Left ventricle myocardium superior (tissue), 1 donor: ENCODE results near the gene BAIAP2. TPM values are rescaled to one million over a fixed set of nuclear protein-coding genes. Genes with fewer than 3 reads are reported as not detected.

Experiments
- ATAC-seq: fragments of 200-7000 bp; cut with Tn5 transposase; one replicate; pipeline ENCODE4 v1.9.1; 2020; ENCODE audit warnings: mild to moderate bottlenecking, moderate library complexity
- DNase-seq: peaks from one replicate; pipeline ENCODE4 v3.0.0-alpha.2; 2020
- intact Hi-C: fragments of 100-400 bp; cut with micrococcal nuclease; formaldehyde crosslinking; loops from one replicate; pipeline ENCODE4 v1.11.0; 2022
- total RNA-seq: library from RNA; stranded (reverse); fragmentation: NEBNext Ultra II Directional; extraction: Animal tissue kit (Norgen Biotek cat#: 25700); gene quantifications from one replicate; pipeline ENCODE4 v1.2.1, GENCODE V29; 2021
- donor health status: DM: no; HTN: yes; CAD: no; lungs with severe emphysema.

BAIAP2 gene
- total RNA-seq, 1 donor from 2014 or later, result 32.7 TPM

DNA sequence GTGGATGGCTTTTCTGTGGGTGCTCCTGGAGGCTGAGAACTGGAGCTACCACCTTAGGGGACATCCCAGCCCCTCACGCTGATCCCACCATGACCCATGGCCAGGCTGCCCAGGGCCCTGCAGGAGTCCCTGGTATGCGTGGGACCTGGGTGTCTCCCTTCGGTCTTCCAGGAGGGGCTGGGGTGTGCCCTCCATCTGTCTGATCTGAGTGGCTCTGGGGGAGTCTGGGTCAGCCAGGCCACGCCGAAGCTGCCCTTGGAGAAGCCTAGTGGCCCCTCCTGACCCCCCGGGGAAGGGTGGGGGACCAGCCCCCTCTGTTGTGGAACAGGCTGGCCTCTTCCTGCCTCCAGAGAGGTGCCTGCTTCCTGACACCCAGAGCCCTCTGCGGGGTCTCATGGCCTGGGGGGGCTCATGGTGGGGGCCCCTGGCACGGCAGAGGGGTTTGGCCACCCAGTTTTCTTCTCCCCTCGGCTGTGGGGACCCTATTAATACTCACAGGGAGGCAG is 10.7 kb downstream of the BAIAP2 start:
- ATAC-seq (no peak), DNase-seq (no peak)
- intact Hi-C loops, result no loop called here

DNA sequence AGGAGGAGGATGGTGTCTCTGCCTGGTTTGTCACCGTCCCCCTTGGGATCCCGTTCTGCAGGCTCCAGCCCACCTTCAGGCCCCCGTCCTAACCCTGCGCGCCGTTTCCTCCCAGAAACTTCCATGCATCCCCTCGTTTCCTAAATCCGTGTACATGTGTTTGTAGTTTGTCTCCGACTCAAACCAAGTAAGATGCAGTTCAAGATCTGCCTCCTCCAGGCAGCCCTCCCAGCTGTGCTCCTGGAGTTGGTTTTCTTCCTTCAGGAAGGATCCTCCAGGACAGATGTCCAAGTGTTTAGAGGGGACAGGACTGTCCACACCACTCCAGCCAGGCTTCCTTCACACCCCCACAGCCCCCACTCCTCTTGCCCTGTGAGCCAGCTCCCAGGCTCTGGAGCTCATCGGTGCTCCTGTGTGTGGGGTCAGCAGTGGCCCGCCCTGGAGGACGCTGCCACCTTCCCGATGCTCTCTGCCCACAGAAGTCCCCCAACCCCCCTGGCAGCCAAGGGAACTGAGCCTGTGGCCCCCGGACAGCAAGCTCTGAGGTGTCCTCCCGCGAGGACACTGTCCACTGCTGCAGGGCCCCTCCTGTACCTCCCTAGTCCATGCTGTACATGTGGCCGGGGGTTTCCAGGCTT is 11.3 kb downstream of the BAIAP2 start:
- no peak for ATAC-seq
- intact Hi-C loops, result no loop called here
- no peak for DNase-seq

GRCh38 chr17:81046770-81047359 is 11.9 kb downstream of the BAIAP2 start:
- ATAC-seq (no peak), DNase-seq (no peak)
- intact Hi-C loops, result no loop called here

DNA sequence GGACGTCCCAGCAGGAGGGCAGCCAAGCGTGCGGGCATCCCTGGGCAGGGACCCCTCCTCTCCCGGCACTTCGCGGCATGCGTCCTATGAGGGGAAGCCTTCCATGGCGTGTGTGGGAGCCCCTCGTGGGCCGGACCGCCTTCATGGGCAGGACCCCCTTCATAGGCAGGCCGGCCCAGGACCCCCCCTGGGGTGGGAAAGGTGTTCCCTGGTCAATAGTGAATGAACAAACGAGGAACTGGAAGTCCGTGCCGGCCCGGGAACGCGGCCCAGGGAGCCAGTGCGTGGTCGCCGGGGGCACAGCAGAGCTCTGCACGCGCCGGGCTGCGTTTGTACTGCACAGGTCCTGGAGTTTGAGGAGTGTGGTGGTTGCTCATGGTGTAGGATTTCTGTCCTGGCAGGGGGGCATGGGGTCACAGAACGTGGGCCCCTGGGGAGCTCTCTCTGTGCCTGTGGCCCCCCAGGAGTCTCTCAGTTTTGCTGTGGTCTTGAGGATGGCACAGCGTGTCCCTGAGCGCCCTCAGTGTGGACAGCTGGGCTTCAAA is 13.9 kb downstream of the BAIAP2 start:
- ATAC-seq, result no peak
- intact Hi-C loops, result no loop called here
- no peak for DNase-seq

DNA sequence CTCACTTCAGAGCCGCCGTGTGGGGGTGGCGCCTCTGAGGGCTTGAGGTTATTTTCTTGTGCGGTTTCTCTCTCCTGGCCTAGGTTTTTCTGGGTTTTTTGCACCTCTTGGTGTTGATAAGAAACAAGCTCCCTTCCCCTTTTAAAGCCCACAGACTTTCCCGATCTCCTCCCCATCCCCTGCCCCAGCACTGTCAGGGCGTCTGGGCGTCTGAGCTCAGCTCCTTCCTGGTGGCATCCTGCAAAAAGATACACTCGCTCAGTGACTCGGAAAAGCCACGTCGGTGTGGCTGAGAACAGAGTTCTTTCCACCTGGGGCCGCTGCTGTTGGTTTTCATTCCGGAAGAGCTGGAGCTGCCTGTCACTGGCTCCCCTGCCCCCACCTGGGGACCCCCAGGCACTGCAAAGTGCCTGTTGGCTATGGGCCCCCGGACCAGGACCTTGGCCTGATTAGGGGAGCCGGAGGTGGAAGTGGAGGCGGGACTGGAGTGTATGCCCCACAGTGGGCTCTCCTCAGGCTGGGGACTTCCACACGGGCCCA is 14.5 kb downstream of the BAIAP2 start:
- no peak for DNase-seq
- intact Hi-C loops, result no loop called here
- ATAC-seq, result no peak

DNA sequence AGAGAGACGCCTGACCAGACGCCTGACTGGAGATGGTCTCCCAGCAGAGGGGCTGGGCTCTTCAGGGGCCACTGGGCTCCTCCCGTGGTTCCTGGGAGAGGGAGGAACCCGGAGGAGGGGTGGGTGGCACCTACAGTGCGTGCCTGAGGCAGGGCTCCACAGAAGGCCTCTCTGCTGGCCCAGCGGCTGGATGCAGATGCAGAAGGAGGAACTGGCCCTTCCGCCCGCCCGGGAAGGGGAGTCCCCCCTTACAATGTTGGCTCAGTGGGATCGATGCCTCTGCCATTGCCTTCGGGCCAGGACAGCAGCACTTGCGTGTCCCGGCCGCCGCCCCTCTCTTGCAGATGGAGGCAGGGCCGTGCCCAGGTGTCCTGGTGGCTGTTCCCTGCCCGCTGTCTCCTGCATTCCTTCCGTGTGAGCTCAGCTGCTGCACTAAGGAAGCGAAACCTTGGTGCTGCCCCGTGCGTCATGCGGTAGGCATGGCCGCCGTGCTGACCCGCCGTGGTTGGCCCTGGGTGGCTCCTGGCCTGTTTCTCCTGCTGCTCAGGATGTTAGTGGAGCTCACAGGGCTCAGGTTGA is 15.1 kb downstream of the BAIAP2 start:
- DNase-seq (peak; percentile 63), ATAC-seq (peak; percentile 45)
- intact Hi-C loops, result no loop called here

DNA sequence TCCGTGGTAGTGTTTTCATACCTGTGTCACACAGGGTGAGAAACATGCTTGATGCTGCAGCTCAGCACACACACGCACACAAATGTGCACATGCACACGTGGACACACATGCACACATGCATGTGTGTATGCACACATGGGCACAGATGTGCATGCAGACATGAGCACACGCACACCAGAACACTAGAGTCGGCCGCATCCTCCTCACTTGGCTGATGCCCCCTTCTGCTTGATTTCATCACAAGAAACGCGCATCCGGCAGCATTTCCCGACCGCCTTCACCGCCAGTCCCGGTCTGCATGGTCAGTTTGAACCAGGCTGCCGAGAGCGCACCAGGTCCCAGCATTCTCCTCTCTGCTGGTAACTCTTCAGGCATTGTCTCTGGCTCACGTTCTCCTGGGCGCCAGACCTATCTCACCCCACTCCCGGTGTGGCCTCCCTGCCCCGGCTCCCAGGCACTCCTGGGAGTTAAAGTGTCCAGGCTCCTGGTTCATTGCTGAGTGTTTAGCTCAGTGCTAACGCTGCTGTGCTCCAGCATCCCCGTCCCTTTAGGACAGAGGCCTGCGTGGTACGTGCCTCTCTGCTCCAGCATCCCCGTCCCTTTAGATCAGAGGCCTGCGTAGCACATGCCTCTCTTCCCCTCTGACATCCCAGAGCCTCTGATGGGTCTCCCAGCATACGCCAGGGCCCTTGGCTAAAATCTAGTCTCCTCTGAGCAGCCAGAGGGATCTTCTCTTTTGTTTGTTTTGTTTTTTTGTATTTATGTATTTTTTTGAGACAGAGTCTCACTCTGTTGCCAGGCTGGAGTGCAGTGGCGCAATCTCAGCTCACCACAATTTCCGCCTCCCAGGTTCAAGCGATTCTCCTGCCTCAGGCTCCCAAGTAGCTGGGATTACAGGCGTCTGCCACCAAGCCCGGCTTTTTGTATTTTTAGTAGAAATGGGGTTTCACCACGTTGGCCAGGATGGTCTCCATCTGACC is 16.0 kb downstream of the BAIAP2 start:
- no peak for DNase-seq
- intact Hi-C loops, result no loop called here
- ATAC-seq, result no peak

DNA sequence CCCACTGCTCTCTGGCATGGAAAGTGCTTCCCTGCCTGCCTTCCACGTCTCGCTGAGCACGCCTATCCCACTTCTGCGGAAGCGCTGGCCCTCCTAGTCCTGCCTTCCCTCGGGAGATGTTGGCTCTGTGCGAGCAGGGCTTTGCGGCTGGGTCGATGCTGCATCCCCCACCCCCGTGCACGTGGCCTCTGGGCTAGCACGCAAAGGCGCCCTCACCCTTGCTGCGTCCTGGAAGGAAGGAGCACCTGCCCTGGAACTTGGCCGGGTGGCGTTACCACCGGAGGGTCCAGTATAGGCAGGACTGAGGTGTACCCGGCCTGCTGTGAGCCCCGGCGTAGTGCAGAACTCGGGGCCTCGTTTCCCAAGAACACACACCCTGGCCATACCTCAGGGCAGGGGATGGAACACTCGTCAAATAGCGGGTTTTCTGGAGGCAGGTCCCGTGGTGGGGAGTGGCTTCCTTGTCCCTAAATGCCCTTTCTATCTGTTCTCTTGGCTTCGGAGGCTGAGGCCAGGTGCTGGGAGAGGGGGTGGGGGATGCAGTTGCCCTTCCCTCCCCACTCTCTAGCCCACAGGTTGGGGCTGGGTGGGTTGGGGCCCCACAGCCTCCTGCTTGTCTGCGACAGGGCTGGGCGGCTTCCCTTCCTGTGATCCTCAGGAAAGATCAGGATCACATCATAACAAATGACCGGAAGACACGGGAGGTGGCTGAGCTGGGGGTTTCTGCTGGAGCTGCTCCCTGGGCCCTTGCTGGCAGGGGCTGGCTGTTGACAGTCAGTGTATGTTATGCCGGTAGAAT is 17.4 kb downstream of the BAIAP2 start:
- DNase-seq (no peak), ATAC-seq (peak; percentile 6)
- intact Hi-C loops, result no loop called here

DNA sequence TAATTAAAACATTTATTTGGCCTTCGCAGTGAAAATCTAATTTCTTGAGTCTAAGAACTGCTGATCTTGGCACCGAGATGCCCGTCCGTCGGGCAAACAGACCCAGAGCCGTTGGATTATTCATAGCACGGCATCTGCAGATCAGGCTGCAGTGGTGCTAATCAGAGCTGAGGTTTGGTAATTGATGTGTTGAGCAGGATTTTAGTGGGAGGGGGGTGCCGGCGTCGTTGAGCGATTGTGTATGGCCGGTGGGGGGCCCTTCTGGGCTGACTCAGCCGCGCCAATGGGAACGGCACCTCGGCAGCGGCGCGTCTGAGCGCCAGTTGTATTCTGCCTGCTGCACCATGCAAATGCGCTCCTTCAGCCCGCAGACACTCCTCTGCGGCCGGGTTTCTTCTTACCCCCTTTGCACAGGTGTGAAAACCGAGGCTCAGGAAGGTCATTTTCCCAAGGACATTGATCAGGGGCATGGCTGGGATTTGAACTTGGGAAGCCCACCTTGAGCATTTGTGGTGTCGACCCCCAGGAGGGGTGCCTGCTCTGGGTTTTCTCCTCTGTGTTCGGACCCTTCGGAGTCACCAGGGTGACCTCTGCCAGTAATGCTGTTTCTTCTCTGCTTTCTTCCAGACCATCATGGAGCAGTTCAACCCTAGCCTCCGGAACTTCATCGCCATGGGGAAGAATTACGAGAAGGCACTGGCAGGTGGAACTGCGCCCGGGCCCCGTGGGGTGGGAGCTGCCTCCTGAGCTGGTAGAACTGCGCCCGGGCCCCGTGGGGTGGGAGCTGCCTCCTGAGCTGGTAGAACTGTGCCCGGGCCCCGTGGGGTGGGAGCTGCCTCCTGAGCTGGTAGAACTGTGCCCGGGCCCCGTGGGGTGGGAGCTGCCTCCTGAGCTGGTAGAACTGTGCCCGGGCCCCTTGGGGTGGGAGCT is 18.4 kb downstream of the BAIAP2 start:
- ATAC-seq (no peak), DNase-seq (no peak)
- intact Hi-C loops, result no loop called here

- intact Hi-C loops, result no loop called here
- ATAC-seq (no peak), DNase-seq (no peak)
Observed at GRCh38 chr17:81054308-81054707, 19.4 kb downstream of the BAIAP2 start.

GRCh38 chr17:81054881-81055370 is 20.0 kb downstream of the BAIAP2 start:
- intact Hi-C loops, result no loop called here
- ATAC-seq, result no peak
- DNase-seq, result no peak

DNA sequence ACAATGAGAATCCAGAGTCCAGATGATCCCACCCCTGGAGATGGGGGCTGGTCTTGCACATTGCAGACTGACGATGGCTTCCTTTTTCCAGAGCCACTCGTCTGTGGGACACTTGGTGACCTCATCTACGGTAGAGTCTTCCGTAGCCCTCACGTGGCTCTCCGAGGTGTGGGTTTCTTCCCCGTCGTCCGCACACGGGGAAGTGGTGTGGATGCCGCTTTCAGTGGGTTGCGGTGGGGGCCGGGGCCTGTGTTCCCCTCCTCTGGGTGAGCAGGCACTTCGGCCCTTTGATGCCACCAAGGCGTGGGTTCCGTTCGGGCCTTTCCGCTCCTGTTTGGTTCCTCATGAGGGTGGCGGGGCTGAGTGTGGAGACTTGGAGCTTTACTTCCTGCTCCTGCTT is 21.4 kb downstream of the BAIAP2 start:
- ATAC-seq (no peak), DNase-seq (no peak)
- intact Hi-C loops, result no loop called here

DNA sequence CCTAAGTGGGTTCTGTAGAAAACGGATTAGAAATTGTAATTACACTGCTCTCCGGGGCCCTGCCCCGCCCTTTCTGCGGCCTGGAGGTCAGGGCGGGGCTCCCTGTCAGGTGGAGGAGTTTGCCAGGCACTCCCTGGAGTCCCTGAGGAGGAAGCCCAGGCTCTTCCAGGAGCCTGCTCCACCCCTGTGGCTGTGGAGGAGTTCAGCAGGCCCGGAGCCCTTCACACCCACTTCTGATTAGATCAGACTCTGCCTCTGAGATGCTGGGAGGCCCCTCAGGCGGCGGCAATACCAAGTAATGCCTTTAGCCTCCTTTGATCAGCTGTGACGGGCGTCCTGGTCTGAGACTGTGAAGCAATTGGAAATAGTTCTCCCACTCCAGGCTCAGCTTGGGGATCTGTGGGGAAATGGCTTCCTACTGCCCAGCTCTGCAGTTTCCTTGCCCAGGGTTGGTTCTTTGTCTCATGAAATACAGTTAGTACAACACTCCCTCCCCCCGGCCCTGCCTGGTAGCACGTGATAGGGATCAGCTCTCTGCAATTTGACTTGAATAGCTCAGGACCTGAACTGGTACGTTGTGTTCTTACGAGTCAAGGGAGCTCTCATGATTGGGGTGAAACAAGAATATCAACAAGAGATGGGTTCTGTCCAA is 22.3 kb downstream of the BAIAP2 start:
- intact Hi-C loops, result no loop called here
- ATAC-seq, result peak; percentile 92
- DNase-seq, result peak; percentile 75

DNA sequence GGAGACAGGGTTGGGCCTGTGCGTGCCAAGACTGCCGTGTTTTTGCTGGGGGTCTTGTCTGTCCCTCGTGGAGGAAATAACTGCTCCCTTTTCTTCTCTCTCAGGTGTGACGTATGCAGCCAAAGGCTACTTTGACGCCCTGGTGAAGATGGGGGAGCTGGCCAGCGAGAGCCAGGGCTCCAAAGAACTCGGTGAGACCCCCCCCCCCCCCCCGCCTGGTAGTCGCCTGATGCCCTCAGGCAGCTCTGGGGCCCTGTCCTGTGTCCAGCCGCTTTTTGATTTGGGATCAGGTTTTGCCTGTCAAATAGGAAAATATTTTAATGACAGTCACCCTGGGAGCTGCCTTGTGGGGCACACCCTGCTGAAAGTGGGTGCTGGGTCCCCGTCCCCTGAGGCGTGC is 22.8 kb downstream of the BAIAP2 start:
- intact Hi-C loops, result no loop called here
- ATAC-seq (no peak), DNase-seq (no peak)

DNA sequence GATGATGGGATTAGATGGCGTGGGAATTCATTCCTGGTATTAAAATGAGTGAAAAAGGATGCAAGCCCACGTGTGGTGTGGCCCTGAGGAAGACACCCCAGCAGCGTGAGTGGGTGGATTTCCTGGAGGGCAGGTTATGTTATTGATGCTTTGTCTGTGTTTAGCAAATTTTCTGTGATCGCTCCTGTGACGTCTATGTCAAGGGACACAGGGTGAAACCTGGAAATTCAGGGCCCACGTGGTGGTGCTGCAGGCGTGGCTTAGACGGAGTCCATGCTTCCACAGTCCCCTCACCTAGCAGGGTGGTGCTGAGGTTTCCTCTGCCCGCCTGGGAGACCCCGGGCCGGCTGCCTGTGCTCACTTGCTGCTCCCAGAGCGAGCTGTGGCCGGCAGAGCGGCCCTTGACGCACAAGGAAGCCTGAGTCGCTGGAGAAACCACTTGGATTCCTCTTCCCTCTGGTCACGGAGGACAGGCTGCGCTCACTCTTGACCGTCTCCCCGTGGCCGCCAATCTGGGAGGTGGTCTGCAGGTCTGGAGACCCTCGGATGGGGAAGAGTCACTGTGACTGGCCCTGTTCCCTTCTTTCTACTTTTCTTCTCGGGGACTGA is 23.4 kb downstream of the BAIAP2 start:
- no peak for DNase-seq
- ATAC-seq, result no peak
- intact Hi-C loops, result no loop called here

GRCh38 chr17:81059026-81059425 is 24.1 kb downstream of the BAIAP2 start:
- ATAC-seq, result no peak
- DNase-seq, result no peak
- intact Hi-C loops, result no loop called here
